MCF 10A (cell line): ENCODE data around the gene INIP. TPM values are rescaled to one million over a fixed set of nuclear protein-coding genes. Genes with fewer than 3 reads are reported as not detected.

Experiments
- BruUV-seq: library from RNA; stranded (reverse); fragments of 400-500 nt; replicated peaks from 2 replicates; lab custom pipeline; 2021; lab: Mats Ljungman, UMichigan
- CTCF ChIA-PET: fragments of 300-600 bp; sonication (Branson Sonifier 250); formaldehyde crosslinking; extraction: SDS; loops from one replicate; lab custom pipeline; 2021; ENCODE audit warnings: antibody characterized with exemption, inconsistent platforms; lab: Yijun Ruan, JAX
- POLR2A ChIA-PET: fragments of 300-600, 350-650 bp; sonication (Branson Sonifier 250); formaldehyde crosslinking; extraction: SDS; loops from one replicate; lab custom pipeline; 2020; ENCODE audit warnings: antibody characterized with exemption, inconsistent platforms; lab: Yijun Ruan, JAX
- DNase-seq: peaks from one replicate; pipeline ENCODE4 v3.0.0-alpha.2; 2018; ENCODE audit not compliant: unreplicated experiment
- H3K27ac Mint-ChIP-seq: one replicate; pipeline ENCODE4 v1.8.0; 2022; ENCODE audit warnings: mild to moderate bottlenecking, low read depth, mixed read lengths; ENCODE audit not compliant: unreplicated experiment
- H3K27me3 Mint-ChIP-seq: one replicate; pipeline ENCODE4 v1.8.0; 2022; ENCODE audit warnings: mixed read lengths; ENCODE audit not compliant: insufficient read depth, unreplicated experiment
- H3K36me3 Mint-ChIP-seq: one replicate; pipeline ENCODE4 v1.8.0; 2022; ENCODE audit warnings: mild to moderate bottlenecking, moderate library complexity, mixed read lengths; ENCODE audit not compliant: insufficient read depth, unreplicated experiment
- H3K4me1 Mint-ChIP-seq: one replicate; pipeline ENCODE4 v1.8.0; 2022; ENCODE audit warnings: mixed read lengths; ENCODE audit not compliant: insufficient read depth, unreplicated experiment
- H3K4me3 Mint-ChIP-seq: one replicate; pipeline ENCODE4 v1.8.0; 2022; ENCODE audit warnings: mild to moderate bottlenecking, moderate library complexity, mixed read lengths; ENCODE audit not compliant: unreplicated experiment
- H3K9me3 Mint-ChIP-seq: one replicate; pipeline ENCODE4 v1.8.0; 2022; ENCODE audit warnings: mixed read lengths; ENCODE audit not compliant: unreplicated experiment
- CTCF ChIP-seq: fragments of 200-600 bp; IDR thresholded peaks from one replicate; pipeline ENCODE4 v1.8.0; 2022; ENCODE audit warnings: antibody characterized with exemption, mild to moderate bottlenecking; ENCODE audit not compliant: unreplicated experiment
- intact Hi-C: fragments of 100-400 bp; cut with micrococcal nuclease; formaldehyde crosslinking; loops from 2 replicates; pipeline ENCODE4 v1.14.1; 2022
- total RNA-seq: library from RNA; stranded (reverse); gene quantifications from 2 replicates; pipeline ENCODE4 v1.2.3, GENCODE V29; 2022

INIP gene
- total RNA-seq, 1 experiment from 2014 or later = 28.0 TPM

GRCh38 chr9:112705768-112706427 is 12.0 kb downstream of the INIP start:
- no peaks in the 10 kb centered on the region for H3K9me3 Mint-ChIP-seq
- CTCF ChIA-PET = interaction anchor here (0.7 to 1.6 kb wide), 3 partner anchors 114 to 289 kb away, joined by 3 to 5 read pairs (median 3); no protein-coding TSS in a partner anchor
- DNase-seq = peak; percentile 27
- intact Hi-C loops = no loop called here
- TF ChIP-seq CTCF = no peak
- no TSS peak for BruUV-seq
- peaks cover 25% of the 10 kb centered on the region for H3K36me3 Mint-ChIP-seq
- no peaks in the 10 kb centered on the region for H3K27me3 Mint-ChIP-seq
- POLR2A ChIA-PET = no interaction called here
- no peak overlapping the region for H3K27ac Mint-ChIP-seq
- H3K4me1 Mint-ChIP-seq = peaks cover 11% of the 10 kb centered on the region
- H3K4me3 Mint-ChIP-seq = no peak overlapping the region

- BruUV-seq = no TSS peak
- H3K4me1 Mint-ChIP-seq = peaks cover 11% of the 10 kb centered on the region
- ChIA-PET POLR2A (interaction anchor here (0.8 to 1.8 kb wide), 2 partner anchors 14 to 217 kb away, joined by 3 to 4 read pairs; no protein-coding TSS in a partner anchor), CTCF (no interaction called here)
- TF ChIP-seq CTCF = no peak
- no peak for DNase-seq
- H3K36me3 Mint-ChIP-seq = peaks cover 19% of the 10 kb centered on the region
- intact Hi-C loops = no loop called here
- H3K27me3 Mint-ChIP-seq = no peaks in the 10 kb centered on the region
- no peak overlapping the region for H3K4me3 Mint-ChIP-seq
- H3K9me3 Mint-ChIP-seq = no peaks in the 10 kb centered on the region
- no peak overlapping the region for H3K27ac Mint-ChIP-seq
Measured at GRCh38 chr9:112703304-112703703, 14.6 kb downstream of the INIP start.

DNA sequence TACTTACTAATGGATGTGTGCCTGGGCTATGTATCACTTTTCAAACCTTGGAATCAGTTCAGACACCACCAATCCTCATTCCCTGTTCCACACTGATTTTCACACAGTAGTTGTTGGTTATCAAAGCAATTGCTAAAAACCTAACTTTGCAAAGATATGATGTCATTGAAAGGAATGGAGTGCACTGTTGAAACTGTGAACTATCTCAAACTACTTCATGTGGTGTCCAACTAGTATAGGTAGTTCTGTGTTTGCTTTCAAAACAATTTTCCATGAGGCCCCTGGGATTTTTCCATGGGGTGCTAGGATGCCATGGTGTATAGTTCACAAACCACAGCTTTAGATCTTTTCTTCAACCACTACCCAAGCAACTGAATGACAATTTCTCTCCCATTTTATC is 17.8 kb downstream of the INIP start:
- intact Hi-C loops = no loop called here
- ChIA-PET CTCF (interaction anchor here (1.0 kb wide), 1 partner anchor 212 kb away, joined by 3 read pairs; no protein-coding TSS in a partner anchor), POLR2A (no interaction called here)
- no peak overlapping the region for H3K27ac Mint-ChIP-seq
- DNase-seq = no peak
- H3K9me3 Mint-ChIP-seq = no peaks in the 10 kb centered on the region
- H3K4me3 Mint-ChIP-seq = no peak overlapping the region
- no peaks in the 10 kb centered on the region for H3K27me3 Mint-ChIP-seq
- no peak for TF ChIP-seq CTCF
- no peaks in the 10 kb centered on the region for H3K4me1 Mint-ChIP-seq
- BruUV-seq = no TSS peak
- H3K36me3 Mint-ChIP-seq = peaks cover 29% of the 10 kb centered on the region

DNA sequence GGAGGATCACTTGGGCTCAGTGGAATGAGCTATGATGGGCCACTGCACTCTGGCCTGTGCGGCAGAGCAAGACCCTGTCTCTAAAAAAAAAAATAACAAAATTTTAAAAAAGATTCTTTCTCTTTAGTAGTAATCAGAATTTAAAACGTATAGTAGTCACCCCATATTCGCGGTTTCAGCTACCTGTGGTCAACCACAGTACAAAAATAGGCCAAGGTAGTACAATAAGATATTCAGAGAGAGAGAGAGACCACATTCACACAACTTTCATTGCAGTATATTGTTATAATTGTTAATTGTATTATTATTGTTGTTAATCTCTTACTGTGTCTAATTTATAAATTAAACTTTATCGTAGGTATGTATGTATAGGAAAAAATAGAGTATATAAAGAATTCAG is 18.7 kb downstream of the INIP start:
- no peak overlapping the region for H3K4me3 Mint-ChIP-seq
- no peaks in the 10 kb centered on the region for H3K4me1 Mint-ChIP-seq
- no peaks in the 10 kb centered on the region for H3K9me3 Mint-ChIP-seq
- BruUV-seq = no TSS peak
- no peak overlapping the region for H3K27ac Mint-ChIP-seq
- intact Hi-C loops = no loop called here
- no peaks in the 10 kb centered on the region for H3K27me3 Mint-ChIP-seq
- ChIA-PET CTCF (interaction anchor here (1.1 to 1.7 kb wide), 2 partner anchors 10 to 12 kb away, joined by 3 to 9 read pairs; no protein-coding TSS in a partner anchor), POLR2A (no interaction called here)
- no peak for DNase-seq
- TF ChIP-seq CTCF = no peak
- H3K36me3 Mint-ChIP-seq = peaks cover 24% of the 10 kb centered on the region
